Skin of body (tissue), 2 donors: ENCODE results near the gene C17orf107. TPM values are rescaled to one million over a fixed set of nuclear protein-coding genes. Genes with fewer than 3 reads are reported as not detected.
"Not testable (repeated sequence)": the region's sequence is repeated elsewhere in the genome, so short reads cannot be mapped to it uniquely, and the experiment has no call there.

Experiments used
- DNase-seq: peaks from one replicate; lab custom pipeline; 2025; lab: John Stamatoyannopoulos, UW
- total RNA-seq: library from RNA; depleted of rRNA; stranded (reverse); fragments of >200 nt; gene quantifications from one replicate; pipeline ENCODE4 v1.2.3, GENCODE V29; 2014

The C17orf107 gene
- total RNA-seq, 1 donor from 2014 or later: 6.0 TPM

- peak; percentile 18 for DNase-seq
Observed at GRCh38 chr17:4900231-4901107, 1.1 kb downstream of the C17orf107 start.

- no peak for DNase-seq
Observed at GRCh38 chr17:4901108-4901647, 1.8 kb downstream of the C17orf107 start.

GRCh38 chr17:4901648-4902344 is 2.5 kb downstream of the C17orf107 start:
- no peak for DNase-seq

- no peak for DNase-seq
Observed at GRCh38 chr17:4902540-4902939, 3.2 kb downstream of the C17orf107 start.

- DNase-seq: peak; percentile 64
Observed at GRCh38 chr17:4903051-4903818, 3.9 kb downstream of the C17orf107 start, which contains the start of gene CHRNE. Gene CHRNE (minus strand): TSS chr17:4903098. CDS start chr17:4903063, 35 bp downstream.

GRCh38 chr17:4906642-4907041 is 7.3 kb downstream of the C17orf107 start:
- not testable (repeated sequence) for DNase-seq

GRCh38 chr17:4908301-4908700 is 9.0 kb downstream of the C17orf107 start:
- DNase-seq: no peak

- peak; percentile 90 for DNase-seq
Observed at GRCh38 chr17:4908711-4909496, 9.6 kb downstream of the C17orf107 start.

GRCh38 chr17:4913994-4914393 is 14.7 kb downstream of the C17orf107 start:
- DNase-seq: no peak

GRCh38 chr17:4914551-4914950 is 15.2 kb downstream of the C17orf107 start:
- not testable (repeated sequence) for DNase-seq

- DNase-seq: no peak
Observed at GRCh38 chr17:4919511-4920047, 20.2 kb downstream of the C17orf107 start.

- no peak for DNase-seq
Observed at GRCh38 chr17:4920351-4921048, 21.2 kb downstream of the C17orf107 start.

GRCh38 chr17:4921320-4921719 is 22.0 kb downstream of the C17orf107 start:
- no peak for DNase-seq

GRCh38 chr17:4926577-4927335 is 27.4 kb downstream of the C17orf107 start:
- not testable (repeated sequence) for DNase-seq

GRCh38 chr17:4928881-4929280 is 29.5 kb downstream of the C17orf107 start:
- DNase-seq: no peak

- no peak for DNase-seq
Observed at GRCh38 chr17:4931963-4932362, 32.6 kb downstream of the C17orf107 start, which contains the start of gene GP1BA. Gene GP1BA (plus strand): TSS chr17:4932277. CDS start chr17:4932605, 328 bp downstream.

- no peak for DNase-seq
Observed at GRCh38 chr17:4932756-4933155, 33.4 kb downstream of the C17orf107 start.

GRCh38 chr17:4933646-4934045 is 34.3 kb downstream of the C17orf107 start:
- no peak for DNase-seq
